ENCODE results near the gene CCDC102B.

Gene CCDC102B

GRCh38 chr18:69097349-69097748 is 299.5 kb downstream of the CCDC102B start:
- no peak for DNase-seq (ENCODE audit: low spot score)

DNA sequence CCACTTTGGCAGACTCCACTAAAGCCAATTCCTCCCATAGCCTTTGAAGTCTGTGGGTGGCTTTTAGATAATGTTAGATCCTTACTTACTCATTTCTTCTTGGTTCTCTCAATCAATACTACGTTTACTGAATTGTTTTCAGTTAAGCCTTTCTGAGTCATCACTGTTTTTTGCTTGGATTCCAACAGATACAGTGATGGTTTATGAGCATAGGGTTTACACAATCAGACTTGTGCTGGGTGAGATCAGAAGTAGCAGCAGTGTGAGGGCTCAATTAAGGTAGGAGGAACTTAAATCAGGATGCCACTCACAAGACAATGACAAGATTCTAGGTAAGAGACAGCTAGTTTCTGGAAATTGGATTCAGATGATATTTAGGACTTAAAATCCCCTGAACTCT is 305.1 kb downstream of the CCDC102B start:
- DNase-seq (ENCODE audit: low spot score), result no peak
